Transverse colon (tissue), 4 donors: Measurements from ENCODE around the gene HOXA10.

Experiments
- POLR2A ChIP-seq: fragments of 450-650 bp; IDR thresholded peaks from one replicate; pipeline ENCODE4 v1.6.1; 2016; ENCODE audit warnings: antibody characterized with exemption, mild to moderate bottlenecking, moderate library complexity
- POLR2AphosphoS5 ChIP-seq, 3 donors: sonication (generic); formaldehyde crosslinking; IDR thresholded peaks; one replicate each; pipeline ENCODE4 v1.6.1; 2016; ENCODE audit warnings: antibody characterized with exemption in 3 of 3
- TF ChIP-seq, protein P1 (sequence below), 5 experiments: fragments of 200-600 bp in 3 of 5; fragments of 450-650 bp in 2 of 5; sonication (generic) in 3 of 5; IDR thresholded peaks; 1 replicate in 2 of 5; 2 replicates in 3 of 5; pipeline ENCODE4 v1.5.1; 2016 to 2017; ENCODE audit warnings: antibody characterized with exemption in 5 of 5, inconsistent platforms in 3 of 5, mild to moderate bottlenecking in 2 of 5, moderate library complexity in 1 of 5

DNA sequence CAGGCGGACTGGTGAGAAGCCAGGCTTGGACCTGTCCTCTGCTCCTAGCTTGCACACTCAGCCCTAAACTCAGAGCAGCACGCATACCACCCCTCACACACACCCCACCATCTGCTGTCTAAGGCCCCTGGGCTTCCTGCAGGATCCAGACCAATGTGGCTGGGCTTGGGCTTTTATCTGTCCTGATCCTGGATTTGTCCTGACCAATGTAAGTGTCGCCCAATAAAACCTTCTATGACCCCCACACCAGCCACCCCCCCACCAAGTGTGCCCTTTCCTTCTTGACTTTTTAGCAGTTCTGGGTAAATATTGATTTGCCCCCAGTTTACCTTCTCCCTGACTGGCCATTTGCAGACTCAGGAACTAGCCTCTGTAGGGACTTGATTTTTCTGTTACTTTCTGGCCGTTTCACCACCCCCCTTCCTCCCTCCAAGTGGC, 27.5 kb upstream of the HOXA10 start:
- TF ChIP-seq, protein P1, sequence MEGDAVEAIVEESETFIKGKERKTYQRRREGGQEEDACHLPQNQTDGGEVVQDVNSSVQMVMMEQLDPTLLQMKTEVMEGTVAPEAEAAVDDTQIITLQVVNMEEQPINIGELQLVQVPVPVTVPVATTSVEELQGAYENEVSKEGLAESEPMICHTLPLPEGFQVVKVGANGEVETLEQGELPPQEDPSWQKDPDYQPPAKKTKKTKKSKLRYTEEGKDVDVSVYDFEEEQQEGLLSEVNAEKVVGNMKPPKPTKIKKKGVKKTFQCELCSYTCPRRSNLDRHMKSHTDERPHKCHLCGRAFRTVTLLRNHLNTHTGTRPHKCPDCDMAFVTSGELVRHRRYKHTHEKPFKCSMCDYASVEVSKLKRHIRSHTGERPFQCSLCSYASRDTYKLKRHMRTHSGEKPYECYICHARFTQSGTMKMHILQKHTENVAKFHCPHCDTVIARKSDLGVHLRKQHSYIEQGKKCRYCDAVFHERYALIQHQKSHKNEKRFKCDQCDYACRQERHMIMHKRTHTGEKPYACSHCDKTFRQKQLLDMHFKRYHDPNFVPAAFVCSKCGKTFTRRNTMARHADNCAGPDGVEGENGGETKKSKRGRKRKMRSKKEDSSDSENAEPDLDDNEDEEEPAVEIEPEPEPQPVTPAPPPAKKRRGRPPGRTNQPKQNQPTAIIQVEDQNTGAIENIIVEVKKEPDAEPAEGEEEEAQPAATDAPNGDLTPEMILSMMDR (IDR thresholded peaks at IDR 0.05) = no peak
- TF ChIP-seq POLR2AphosphoS5 (IDR thresholded peaks at IDR 0.05) (no peak), POLR2A (peak; percentile 51)
